ENCODE data around the gene SLC15A3.
A peak's percentile ranks its signal among the peaks of the same experiment; 100 is the strongest.

SLC15A3 gene

GRCh38 chr11:60924110-60924905 lies 27.7 kb downstream of the SLC15A3 start, which contains the start of gene TMEM132A:
Gene TMEM132A, plus strand, starts transcription at chr11:60924460. Its CDS starts 174 bp downstream, at chr11:60924634.
- FAIRE-seq = no peak
- no peak for TF ChIP-seq CTCF (IDR thresholded peaks at IDR 0.05; ENCODE audit: insufficient read depth, missing control alignments)
- DNase-seq (ENCODE audit: insufficient read length, low spot score) = peak; percentile 97

GRCh38 chr11:60923800-60924109 lies 28.2 kb downstream of the SLC15A3 start:
- TF ChIP-seq CTCF (IDR thresholded peaks at IDR 0.05; ENCODE audit: insufficient read depth, missing control alignments) = no peak
- no peak for FAIRE-seq
- no peak for DNase-seq (ENCODE audit: insufficient read length, low spot score)

GRCh38 chr11:60923326-60923725 lies 28.6 kb downstream of the SLC15A3 start:
- FAIRE-seq = no peak
- DNase-seq (ENCODE audit: insufficient read length, low spot score) = no peak
- no peak for TF ChIP-seq CTCF (IDR thresholded peaks at IDR 0.05; ENCODE audit: insufficient read depth, missing control alignments)

- FAIRE-seq (no peak), DNase-seq (ENCODE audit: insufficient read length, low spot score) (no peak)
- TF ChIP-seq CTCF (IDR thresholded peaks at IDR 0.05; ENCODE audit: insufficient read depth, missing control alignments) = no peak
Observed at GRCh38 chr11:60922906-60923305, 29.1 kb downstream of the SLC15A3 start.

DNA sequence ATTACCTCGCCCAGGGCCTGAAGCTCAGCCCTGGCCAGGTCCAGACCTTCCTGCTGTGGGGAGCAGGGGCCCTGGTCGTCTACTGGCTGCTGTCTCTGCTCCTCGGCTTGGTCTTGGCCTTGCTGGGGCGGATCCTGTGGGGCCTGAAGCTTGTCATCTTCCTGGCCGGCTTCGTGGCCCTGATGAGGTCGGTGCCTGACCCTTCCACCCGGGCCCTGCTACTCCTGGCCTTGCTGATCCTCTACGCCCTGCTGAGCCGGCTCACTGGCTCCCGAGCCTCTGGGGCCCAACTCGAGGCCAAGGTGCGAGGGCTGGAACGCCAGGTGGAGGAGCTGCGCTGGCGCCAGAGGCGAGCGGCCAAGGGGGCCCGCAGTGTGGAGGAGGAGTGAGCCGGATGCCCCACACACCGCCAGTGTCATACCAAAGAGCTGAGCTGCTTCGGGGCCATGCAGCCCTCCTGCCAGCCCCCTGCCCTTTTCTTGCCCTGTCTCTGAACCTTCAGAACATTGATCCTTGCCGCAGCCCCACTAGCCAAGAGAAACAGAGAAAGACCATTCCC lies 30.1 kb downstream of the SLC15A3 start:
- FAIRE-seq (no peak), DNase-seq (ENCODE audit: insufficient read length, low spot score) (no peak)
- TF ChIP-seq CTCF (IDR thresholded peaks at IDR 0.05; ENCODE audit: insufficient read depth, missing control alignments) = no peak

DNA sequence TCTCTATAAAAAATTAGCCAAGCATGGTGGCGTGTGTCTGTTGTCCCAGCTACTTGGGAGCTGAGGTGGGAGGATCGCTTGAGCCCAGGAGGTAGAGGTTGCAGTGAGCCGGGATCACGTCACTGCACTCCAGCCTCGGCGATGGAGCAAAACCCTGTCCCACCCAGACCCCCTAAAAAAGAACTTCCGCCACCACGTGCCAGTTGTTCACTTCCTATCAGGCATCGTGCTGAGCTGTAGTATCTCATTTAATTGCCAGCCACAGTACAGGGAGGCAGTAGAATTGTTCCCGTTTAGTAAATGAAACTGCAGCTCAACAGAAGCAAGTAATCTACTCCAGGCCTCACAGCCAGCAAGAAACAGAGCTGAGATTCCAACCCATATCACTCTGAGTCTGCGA lies 30.7 kb downstream of the SLC15A3 start:
- DNase-seq (ENCODE audit: insufficient read length, low spot score) (no peak), FAIRE-seq (no peak)
- TF ChIP-seq CTCF (IDR thresholded peaks at IDR 0.05; ENCODE audit: insufficient read depth, missing control alignments) = no peak

DNA sequence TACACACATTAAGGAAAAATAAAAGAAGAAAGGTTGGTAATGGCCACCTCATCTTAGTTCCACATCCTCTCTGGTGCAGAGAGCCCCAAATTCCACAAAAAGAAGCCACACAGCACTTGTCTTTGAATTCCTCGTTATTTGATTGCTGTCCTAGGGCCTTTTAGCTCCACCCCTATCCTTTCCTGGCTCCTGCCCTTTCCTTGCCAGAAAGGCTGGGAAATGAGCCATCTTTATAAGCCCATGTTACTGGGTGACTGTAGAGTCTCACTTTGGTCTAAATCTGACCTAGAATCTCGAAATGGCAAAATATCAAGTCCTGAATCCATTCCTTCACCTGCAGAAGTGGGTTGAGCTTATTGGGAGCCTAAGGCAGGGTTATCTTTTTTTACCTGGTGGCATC lies 32.0 kb downstream of the SLC15A3 start:
- no peak for TF ChIP-seq CTCF (IDR thresholded peaks at IDR 0.05; ENCODE audit: insufficient read depth, missing control alignments)
- FAIRE-seq (no peak), DNase-seq (ENCODE audit: insufficient read length, low spot score) (no peak)
